Activated B cell treated with CpG ODN at 0.5 μM for 24 hours (primary cell): Measurements from ENCODE around the gene CENPL. TPM values are rescaled to one million over a fixed set of nuclear protein-coding genes. Genes with fewer than 3 reads are reported as not detected.

Experiments used
- ATAC-seq: fragments of 200-7000 bp; cut with Tn5 transposase; one replicate; pipeline ENCODE4 v1.10.0; 2021; ENCODE audit warnings: low read depth, mild to moderate bottlenecking, moderate library complexity
- CTCF ChIA-PET: fragments of 350-600 bp; sonication (Branson Sonifier 250); formaldehyde crosslinking; loops from one replicate; lab custom pipeline; 2021; ENCODE audit warnings: antibody characterized with exemption; lab: Charles Lee
- POLR2A ChIA-PET: fragments of 350-600 bp; sonication (Branson Sonifier 250); formaldehyde crosslinking; loops from one replicate; lab custom pipeline; 2021; ENCODE audit warnings: antibody characterized with exemption; lab: Charles Lee
- DNase-seq: peaks from one replicate; pipeline ENCODE4 v3.0.0; 2022
- H3K27ac Mint-ChIP-seq: one replicate; pipeline ENCODE4 v1.8.0; 2020; ENCODE audit warnings: mixed read lengths
- H3K27me3 Mint-ChIP-seq: one replicate; pipeline ENCODE4 v1.8.0; 2021; ENCODE audit warnings: mixed read lengths
- H3K36me3 Mint-ChIP-seq: one replicate; pipeline ENCODE4 v1.8.0; 2021; ENCODE audit warnings: low read depth, mixed read lengths
- H3K4me1 Mint-ChIP-seq: one replicate; pipeline ENCODE4 v1.8.0; 2021; ENCODE audit warnings: mixed read lengths
- H3K4me3 Mint-ChIP-seq: one replicate; pipeline ENCODE4 v1.8.0; 2020; ENCODE audit warnings: mild to moderate bottlenecking, mixed read lengths
- H3K9me3 Mint-ChIP-seq: one replicate; pipeline ENCODE4 v1.8.0; 2020; ENCODE audit warnings: mixed read lengths
- intact Hi-C: fragments of 100-400 bp; cut with micrococcal nuclease; formaldehyde crosslinking; loops from one replicate; pipeline ENCODE4 v1.15.1; 2024
- total RNA-seq: library from RNA; stranded (reverse); gene quantifications from 2 replicates; pipeline ENCODE4 v1.2.3, GENCODE V29; 2022
- TF ChIP-seq, protein P1 (sequence below): fragments of 200-600 bp; IDR thresholded peaks from one replicate; pipeline ENCODE4 v1.8.0; 2022; ENCODE audit warnings: antibody characterized with exemption, mild to moderate bottlenecking

CENPL gene
- total RNA-seq, 1 donor from 2014 or later = 14.0 TPM

DNA sequence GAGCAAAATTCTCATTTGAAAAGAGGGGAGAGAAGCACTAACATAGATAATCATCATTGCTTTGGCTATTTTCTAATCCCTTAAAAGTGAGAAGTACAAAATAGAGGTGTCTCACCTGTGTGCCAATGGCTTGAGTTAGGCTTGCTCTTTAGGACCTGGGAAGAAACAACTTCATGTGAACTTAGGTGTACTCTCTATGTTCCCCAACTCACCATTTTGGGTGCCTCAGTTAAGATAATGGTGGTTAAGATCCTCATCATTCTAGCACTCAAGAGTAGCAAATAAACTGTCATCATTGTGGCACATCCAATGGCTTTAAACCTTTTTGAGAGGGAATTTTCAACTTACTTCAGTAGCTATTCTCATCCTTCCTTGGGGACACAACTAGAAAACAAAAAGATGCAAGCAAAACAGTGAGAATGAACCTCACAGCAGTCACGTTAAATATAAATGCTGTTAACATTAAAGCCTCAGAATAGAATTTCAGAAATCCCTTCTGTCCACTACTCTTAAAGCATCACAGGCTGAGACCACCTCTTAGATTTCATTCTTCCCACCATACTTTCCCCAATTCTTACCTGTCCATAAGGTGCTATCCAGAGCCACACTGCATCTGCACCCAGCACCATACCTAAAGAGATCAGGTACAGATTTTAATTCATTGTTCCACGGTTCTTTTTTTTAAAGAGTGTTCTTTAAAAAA is 41.9 kb upstream of the CENPL start:
- Mint-ChIP-seq H3K4me1 (peaks cover 82% of the 10 kb centered on the region), H3K27ac (peak overlapping the region; percentile 97), H3K9me3 (no peaks in the 10 kb centered on the region), H3K27me3 (no peaks in the 10 kb centered on the region), H3K4me3 (peak overlapping the region; percentile 97), H3K36me3 (peaks cover 75% of the 10 kb centered on the region)
- TF ChIP-seq, protein P1, sequence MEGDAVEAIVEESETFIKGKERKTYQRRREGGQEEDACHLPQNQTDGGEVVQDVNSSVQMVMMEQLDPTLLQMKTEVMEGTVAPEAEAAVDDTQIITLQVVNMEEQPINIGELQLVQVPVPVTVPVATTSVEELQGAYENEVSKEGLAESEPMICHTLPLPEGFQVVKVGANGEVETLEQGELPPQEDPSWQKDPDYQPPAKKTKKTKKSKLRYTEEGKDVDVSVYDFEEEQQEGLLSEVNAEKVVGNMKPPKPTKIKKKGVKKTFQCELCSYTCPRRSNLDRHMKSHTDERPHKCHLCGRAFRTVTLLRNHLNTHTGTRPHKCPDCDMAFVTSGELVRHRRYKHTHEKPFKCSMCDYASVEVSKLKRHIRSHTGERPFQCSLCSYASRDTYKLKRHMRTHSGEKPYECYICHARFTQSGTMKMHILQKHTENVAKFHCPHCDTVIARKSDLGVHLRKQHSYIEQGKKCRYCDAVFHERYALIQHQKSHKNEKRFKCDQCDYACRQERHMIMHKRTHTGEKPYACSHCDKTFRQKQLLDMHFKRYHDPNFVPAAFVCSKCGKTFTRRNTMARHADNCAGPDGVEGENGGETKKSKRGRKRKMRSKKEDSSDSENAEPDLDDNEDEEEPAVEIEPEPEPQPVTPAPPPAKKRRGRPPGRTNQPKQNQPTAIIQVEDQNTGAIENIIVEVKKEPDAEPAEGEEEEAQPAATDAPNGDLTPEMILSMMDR = no peak
- CTCF ChIA-PET = no interaction called here
- intact Hi-C loops = loop anchor here (10.0 kb wide), 1 partner anchor 878 kb away; no protein-coding TSS in a partner anchor
- ATAC-seq (no peak), DNase-seq (no peak)
- POLR2A ChIA-PET = interaction anchor here (1.3 to 3.1 kb wide), 5 partner anchors 10 to 1048 kb away, joined by 4 to 22 read pairs (median 5); partner anchors contain the start of genes CENPL, DARS2 and RC3H1

DNA sequence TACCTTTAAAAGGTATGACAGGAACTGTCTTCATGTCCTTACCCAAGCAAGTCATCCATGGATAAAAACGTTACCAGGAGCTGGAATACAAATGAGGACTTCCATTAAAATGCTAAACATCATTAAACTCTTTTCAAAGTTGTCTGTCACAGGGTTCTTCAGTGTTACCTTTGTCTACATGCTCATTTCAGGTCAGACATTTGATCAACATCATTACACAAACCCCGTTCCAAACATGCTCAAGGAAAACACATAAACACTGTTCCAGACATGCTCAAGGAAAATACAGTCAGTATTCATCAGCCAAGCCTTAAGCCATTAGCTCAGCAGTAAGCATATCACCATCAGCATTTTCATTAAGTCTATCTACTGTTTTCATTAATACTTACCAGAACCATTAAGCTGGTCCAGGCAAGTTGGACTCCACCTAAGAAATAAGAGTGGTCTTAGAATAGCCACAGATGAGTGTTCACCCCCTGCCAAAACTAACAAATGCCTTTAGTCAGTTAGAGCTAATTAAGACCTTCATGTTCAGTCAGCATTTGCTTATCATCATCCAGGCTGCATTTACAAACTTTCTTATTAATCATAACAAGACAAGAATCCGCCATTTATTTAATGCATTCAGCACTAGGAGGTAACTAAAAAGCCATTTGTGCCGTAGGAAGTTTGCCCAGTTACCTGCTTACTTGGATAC is 40.9 kb upstream of the CENPL start:
- Mint-ChIP-seq H3K4me1 (peaks cover 73% of the 10 kb centered on the region), H3K27me3 (no peaks in the 10 kb centered on the region), H3K27ac (peak overlapping the region; percentile 97), H3K36me3 (peaks cover 71% of the 10 kb centered on the region), H3K9me3 (no peaks in the 10 kb centered on the region), H3K4me3 (peak overlapping the region; percentile 97)
- ChIA-PET CTCF (no interaction called here), POLR2A (interaction anchor here (1.2 to 2.3 kb wide), 5 partner anchors 9 to 1047 kb away, joined by 4 to 10 read pairs (median 5); partner anchors contain the start of genes CENPL and DARS2)
- TF ChIP-seq, protein P1 = no peak
- intact Hi-C loops = loop anchor here (10.0 kb wide), 1 partner anchor 879 kb away; no protein-coding TSS in a partner anchor
- ATAC-seq = no peak
- no peak for DNase-seq

DNA sequence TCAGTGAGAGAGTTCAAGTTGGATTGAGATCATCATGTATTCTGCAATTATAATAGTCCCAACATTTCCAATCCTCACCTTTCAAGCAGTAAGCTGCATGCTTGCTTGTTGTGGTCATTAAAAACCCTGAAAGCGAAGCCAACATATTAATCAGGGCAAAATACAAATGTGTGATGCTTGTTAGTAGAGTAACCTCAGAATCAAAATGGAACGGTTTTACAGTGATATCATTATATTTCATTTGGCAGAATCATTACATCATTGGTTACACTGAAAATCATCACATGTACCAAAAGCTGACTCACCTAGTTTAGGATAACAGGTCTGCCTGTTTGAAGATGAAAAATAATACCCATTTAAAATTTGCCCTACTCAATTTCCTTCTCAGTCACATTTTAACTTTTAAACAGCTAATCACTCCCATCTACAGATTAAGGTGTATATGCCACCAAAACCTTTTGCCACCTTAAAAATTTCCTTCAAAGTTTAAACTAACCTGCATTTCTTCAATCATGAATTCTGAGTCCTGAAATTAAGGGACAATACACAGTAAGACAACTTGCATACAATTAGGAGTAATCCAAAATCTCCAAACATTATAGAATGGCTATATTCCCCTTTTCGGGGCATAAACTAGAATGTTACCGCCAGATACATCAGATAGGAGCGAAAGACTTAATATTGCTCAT is 39.6 kb upstream of the CENPL start:
- TF ChIP-seq, protein P1 = no peak
- H3K27me3 Mint-ChIP-seq = no peaks in the 10 kb centered on the region
- ChIA-PET CTCF (no interaction called here), POLR2A (interaction anchor here (0.6 to 0.7 kb wide), 4 partner anchors 11 to 1319 kb away, joined by 3 to 5 read pairs (median 4); no protein-coding TSS in a partner anchor)
- no peak for ATAC-seq
- H3K36me3 Mint-ChIP-seq = peaks cover 74% of the 10 kb centered on the region
- H3K4me3 Mint-ChIP-seq = peak overlapping the region; percentile 97
- H3K4me1 Mint-ChIP-seq = peaks cover 61% of the 10 kb centered on the region
- H3K27ac Mint-ChIP-seq = peak overlapping the region; percentile 20
- no peak for DNase-seq
- intact Hi-C loops = loop anchor here (10.0 kb wide), 1 partner anchor 880 kb away; no protein-coding TSS in a partner anchor
- no peaks in the 10 kb centered on the region for H3K9me3 Mint-ChIP-seq

DNA sequence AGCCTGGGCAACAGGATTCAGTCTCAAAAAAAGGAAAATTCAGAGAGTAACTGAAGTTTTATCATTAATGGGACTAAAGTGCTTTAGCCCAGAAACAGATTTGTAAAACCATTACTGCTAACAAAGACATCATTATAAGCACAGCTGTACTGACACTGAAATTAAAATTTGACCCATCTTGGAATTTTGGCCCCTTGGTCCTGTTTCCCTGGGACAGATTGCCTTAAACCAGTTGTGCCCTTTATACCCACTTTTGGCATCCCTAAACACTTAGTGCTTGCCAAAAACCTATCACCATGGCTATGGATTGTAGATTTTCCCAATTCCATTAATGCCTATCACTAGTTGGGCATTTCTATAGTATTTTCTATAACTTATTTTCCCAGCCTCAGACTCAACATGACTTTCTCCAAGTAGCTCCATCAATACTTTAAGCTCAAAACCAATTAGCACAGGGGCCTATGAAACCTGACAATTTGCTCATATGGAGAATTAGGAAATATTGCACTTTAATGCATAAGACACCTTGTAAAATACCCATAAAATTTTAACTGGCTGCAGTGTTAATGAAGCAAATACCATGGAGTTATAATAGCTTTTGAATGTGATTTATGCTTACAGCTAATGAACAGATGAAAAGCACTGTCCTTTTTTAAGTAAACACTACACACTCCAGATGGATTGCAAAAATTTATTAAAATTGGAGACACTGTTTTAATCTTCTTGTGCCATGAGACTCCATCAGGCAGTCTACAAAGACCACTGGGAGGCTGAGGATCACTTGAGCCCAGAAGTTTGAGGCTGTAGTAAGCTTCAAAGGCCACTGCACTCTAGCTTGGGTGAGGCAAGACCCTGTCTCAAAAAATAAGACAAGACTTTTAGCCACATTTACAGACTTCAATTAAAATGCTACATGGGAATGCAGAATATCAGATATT is 38.8 kb upstream of the CENPL start:
- H3K36me3 Mint-ChIP-seq = peaks cover 73% of the 10 kb centered on the region
- TF ChIP-seq, protein P1 = no peak
- peaks cover 53% of the 10 kb centered on the region for H3K4me1 Mint-ChIP-seq
- no peaks in the 10 kb centered on the region for H3K27me3 Mint-ChIP-seq
- no peak overlapping the region for H3K27ac Mint-ChIP-seq
- DNase-seq (no peak), ATAC-seq (no peak)
- H3K9me3 Mint-ChIP-seq = no peaks in the 10 kb centered on the region
- ChIA-PET POLR2A (interaction anchor here (1.0 to 1.1 kb wide), 2 partner anchors 8 to 446 kb away, joined by 3 to 4 read pairs; no protein-coding TSS in a partner anchor), CTCF (no interaction called here)
- peak overlapping the region; percentile 19 for H3K4me3 Mint-ChIP-seq
- intact Hi-C loops = loop anchor here (10.0 kb wide), 1 partner anchor 881 kb away; no protein-coding TSS in a partner anchor
